LNCaP clone FGC (cell line): ENCODE results near the gene UQCRHL.

Experiments used
- DNase-seq: peaks from one replicate; pipeline ENCODE4 v3.0.0-alpha.2; 2011; ENCODE audit warnings: low read depth
- H3K4me3 ChIP-seq: 2 replicates; pipeline ENCODE4 v1.5.1; 2011; ENCODE audit warnings: mild to moderate bottlenecking, low read depth, low read length, control low read depth
- CTCF ChIP-seq: IDR thresholded peaks from 2 replicates; pipeline ENCODE4 v1.5.1; 2012; ENCODE audit warnings: mild to moderate bottlenecking; ENCODE audit not compliant: control insufficient read depth, insufficient read depth; ENCODE audit errors: extremely low read depth

UQCRHL gene

GRCh38 chr1:15770313-15770962, 37.0 kb downstream of the UQCRHL start:
- no peak overlapping the region for H3K4me3 ChIP-seq
- no peak for DNase-seq
- TF ChIP-seq CTCF: no peak

GRCh38 chr1:15768388-15768787, 39.1 kb downstream of the UQCRHL start:
- no peak for TF ChIP-seq CTCF
- no peak for DNase-seq
- H3K4me3 ChIP-seq: no peak overlapping the region

GRCh38 chr1:15767941-15768340, 39.5 kb downstream of the UQCRHL start:
- DNase-seq: peak; percentile 18
- H3K4me3 ChIP-seq: no peak overlapping the region
- TF ChIP-seq CTCF: no peak

GRCh38 chr1:15765495-15766194, 41.8 kb downstream of the UQCRHL start:
- no peak for TF ChIP-seq CTCF
- DNase-seq: no peak
- no peak overlapping the region for H3K4me3 ChIP-seq

GRCh38 chr1:15764890-15765289, 42.6 kb downstream of the UQCRHL start:
- TF ChIP-seq CTCF: no peak
- DNase-seq: no peak
- H3K4me3 ChIP-seq: no peak overlapping the region

GRCh38 chr1:15764269-15764764, 43.1 kb downstream of the UQCRHL start:
- no peak for TF ChIP-seq CTCF
- DNase-seq: no peak
- H3K4me3 ChIP-seq: no peak overlapping the region
